AG09309 (cell line): ENCODE results near the gene IL12RB1.
A peak's percentile ranks its signal among the peaks of the same experiment; 100 is the strongest.

Experiments
- DNase-seq: peaks from one replicate; pipeline ENCODE4 v3.0.0-alpha.2; 2010; ENCODE audit warnings: low read depth
- H3K4me3 ChIP-seq: 2 replicates; pipeline ENCODE4 v1.5.1; 2011; ENCODE audit warnings: mild to moderate bottlenecking, low read depth, low read length, moderate library complexity; ENCODE audit not compliant: control insufficient read depth
- TF ChIP-seq, protein P1 (sequence below): IDR thresholded peaks from 2 replicates; pipeline ENCODE4 v1.5.1; 2011; ENCODE audit warnings: mild to moderate bottlenecking, low read depth, low read length, inconsistent platforms; ENCODE audit not compliant: insufficient read depth, control insufficient read depth; ENCODE audit errors: missing control alignments

The IL12RB1 gene

DNA sequence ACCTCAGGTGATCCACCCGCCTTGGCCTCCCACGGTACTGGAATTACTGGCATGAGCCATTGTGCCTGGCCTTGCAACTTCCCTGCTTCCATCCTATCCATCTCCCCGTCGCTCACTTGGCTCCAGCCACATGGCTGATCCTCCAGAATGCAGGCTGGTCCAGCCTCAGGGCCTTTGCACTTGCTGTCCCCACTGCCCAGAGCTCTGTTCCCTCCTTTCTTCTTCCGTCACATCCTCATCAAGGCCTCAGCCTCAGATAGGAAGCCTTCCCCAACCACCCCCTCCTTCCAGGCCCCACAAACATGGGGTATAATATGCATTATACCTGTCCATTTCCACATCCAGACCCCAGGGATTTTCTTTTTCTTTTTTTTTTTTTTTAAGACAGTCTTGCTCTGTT is 27.1 kb upstream of the IL12RB1 start:
- TF ChIP-seq, protein P1, sequence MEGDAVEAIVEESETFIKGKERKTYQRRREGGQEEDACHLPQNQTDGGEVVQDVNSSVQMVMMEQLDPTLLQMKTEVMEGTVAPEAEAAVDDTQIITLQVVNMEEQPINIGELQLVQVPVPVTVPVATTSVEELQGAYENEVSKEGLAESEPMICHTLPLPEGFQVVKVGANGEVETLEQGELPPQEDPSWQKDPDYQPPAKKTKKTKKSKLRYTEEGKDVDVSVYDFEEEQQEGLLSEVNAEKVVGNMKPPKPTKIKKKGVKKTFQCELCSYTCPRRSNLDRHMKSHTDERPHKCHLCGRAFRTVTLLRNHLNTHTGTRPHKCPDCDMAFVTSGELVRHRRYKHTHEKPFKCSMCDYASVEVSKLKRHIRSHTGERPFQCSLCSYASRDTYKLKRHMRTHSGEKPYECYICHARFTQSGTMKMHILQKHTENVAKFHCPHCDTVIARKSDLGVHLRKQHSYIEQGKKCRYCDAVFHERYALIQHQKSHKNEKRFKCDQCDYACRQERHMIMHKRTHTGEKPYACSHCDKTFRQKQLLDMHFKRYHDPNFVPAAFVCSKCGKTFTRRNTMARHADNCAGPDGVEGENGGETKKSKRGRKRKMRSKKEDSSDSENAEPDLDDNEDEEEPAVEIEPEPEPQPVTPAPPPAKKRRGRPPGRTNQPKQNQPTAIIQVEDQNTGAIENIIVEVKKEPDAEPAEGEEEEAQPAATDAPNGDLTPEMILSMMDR: no peak
- DNase-seq: no peak
- no peak overlapping the region for H3K4me3 ChIP-seq

DNA sequence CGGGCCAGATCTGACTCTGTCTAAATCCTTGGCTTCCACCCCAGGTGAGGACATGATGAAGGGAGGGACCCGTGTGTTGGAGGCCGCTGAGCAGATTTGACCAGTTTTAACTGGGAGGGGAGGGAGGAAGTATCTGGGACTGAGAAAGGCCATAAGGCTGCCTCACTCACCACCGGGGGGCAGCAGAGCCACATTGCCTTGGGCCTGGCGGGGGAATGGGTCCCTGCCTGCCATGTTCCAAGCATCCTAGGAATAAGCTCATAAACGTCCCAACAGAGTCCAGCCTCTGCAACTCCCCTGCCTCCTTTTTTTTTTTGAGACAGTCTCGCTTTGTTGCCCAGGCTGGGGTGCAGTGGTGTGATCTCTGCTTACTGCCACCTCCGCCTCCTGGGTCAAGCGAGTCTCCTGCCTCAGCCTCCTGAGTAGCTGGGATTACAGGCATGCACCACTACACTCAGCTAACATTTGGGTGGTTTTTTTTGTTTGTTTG is 26.3 kb upstream of the IL12RB1 start:
- H3K4me3 ChIP-seq: no peak overlapping the region
- TF ChIP-seq, protein P1: peak; percentile 96
- no peak for DNase-seq

DNA sequence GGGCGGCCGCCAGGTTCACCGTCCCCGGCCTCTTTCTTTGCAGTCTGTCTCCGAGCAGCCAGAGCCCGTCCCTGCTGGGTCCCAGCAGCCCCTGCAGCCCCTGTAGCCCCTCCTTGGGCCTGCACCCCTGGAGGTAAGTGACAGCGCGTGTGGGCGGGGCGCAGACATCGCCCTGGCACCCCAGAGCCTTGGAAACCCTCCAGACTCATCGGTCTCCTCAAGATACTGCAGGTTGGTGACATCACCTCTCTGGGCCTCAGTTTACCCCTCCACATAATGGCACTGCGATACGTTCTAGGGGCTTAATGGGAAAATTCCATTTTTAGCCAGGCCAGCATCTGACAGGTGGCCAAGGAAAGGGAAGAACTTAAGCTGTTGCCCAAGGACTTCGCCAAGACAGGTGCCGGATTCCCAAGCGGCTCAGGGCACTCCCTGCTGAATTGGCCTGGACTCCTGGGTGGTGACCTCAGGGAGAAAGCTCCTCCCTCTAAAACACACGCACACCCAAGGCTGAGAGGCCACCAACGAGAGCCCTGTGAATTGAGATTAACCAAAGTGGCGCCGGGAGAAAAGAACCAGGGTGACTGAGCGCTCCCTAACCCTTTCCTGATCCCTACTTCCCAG is 24.0 kb upstream of the IL12RB1 start:
- DNase-seq: no peak
- TF ChIP-seq, protein P1: no peak
- peak overlapping the region; percentile 74 for H3K4me3 ChIP-seq

DNA sequence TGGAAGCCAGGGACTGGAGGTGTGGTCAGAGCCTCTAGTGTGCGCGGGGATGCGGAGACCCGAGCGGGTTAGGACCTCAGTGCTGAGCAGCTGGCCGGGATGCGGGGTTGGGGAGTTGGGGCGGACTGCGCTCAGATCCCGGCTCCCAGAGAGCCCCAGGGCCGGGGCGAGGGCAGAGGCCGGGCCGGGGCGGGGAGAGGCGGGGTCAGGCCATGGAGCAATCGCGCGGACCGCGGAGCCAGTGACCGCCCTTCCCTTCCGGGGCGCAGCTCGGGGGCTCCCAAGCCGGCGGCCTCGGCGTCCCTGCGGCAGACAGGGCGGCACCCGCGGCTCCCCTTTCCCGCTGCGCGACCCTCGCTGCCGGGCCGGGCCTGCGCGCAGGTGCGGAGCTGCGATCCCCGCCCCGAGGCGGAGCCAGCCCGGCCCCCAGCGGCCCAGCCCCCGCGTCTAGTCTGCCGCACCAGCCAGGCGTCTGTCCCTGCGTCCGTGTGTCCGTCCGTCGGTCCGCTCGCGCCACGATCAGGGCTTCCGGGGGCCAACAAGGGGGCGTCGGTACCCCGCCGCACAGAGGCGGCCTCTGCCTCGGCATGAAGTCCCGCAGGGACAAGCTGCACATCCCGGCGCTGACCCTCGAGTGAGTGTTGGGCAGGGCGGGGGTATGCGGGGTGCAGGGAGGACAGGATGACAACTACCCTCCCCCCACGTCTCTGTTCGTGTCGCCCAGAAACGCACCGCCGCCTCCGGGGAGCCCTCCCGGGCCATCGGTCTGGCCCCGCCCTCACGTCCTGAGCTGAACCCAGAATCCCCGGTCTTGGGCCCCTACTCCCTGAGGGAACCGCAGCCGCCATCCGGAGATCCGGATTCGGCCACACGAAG is 23.2 kb upstream of the IL12RB1 start:
- H3K4me3 ChIP-seq: peak overlapping the region; percentile 74
- TF ChIP-seq, protein P1: no peak
- DNase-seq: no peak

DNA sequence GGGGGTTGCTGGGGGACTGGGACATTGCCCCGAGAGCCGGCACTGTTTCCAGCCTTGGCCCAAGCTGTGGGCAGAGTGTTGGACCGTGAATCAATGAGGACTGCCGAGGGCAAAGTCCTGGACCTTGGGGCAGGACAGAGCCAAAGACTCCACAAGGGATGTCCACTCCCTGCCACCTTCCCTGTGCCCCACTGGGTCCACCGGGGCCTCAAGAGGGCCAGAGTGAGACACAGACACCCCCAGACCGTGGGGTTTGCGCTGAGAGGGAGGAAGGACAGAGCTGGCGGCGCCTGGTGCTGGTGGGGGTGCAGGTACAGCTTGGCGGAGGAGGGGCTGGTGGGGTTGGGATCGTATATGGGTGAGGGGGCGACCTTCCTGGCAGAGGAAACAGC is 22.6 kb upstream of the IL12RB1 start:
- no peak for DNase-seq
- peak overlapping the region; percentile 74 for H3K4me3 ChIP-seq
- TF ChIP-seq, protein P1: no peak

DNA sequence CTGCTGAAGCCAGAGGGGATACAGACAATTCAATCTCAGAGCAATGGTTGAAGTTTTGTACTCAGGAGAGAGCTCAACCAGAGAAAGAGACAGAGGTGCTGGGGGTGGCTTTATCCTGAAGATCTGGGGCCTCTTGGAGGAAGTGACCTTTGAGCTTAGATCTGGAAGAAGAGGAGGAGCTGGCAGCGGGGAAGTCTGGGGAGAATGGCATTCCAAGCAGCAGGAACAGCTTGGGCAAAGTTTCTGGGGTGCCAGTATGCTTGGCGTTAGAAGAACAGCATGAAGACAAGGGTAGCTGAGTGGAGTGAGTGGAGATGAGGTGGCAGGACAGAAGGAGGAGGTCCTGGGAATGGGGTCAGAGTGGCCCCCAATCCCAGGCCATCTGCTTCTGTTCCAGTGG is 22.2 kb upstream of the IL12RB1 start:
- no peak for DNase-seq
- no peak overlapping the region for H3K4me3 ChIP-seq
- TF ChIP-seq, protein P1: no peak
